Hematopoietic multipotent progenitor cell treated with erythropoietin and hydrocortisone succinate and interleukin-3 and kit ligand, for 15 days (in vitro differentiated cells): ENCODE data around the gene ARHGAP1.
"Not testable (repeated sequence)": the region's sequence is repeated elsewhere in the genome, so short reads cannot be mapped to it uniquely, and the experiment has no call there.

Source experiments
- DNase-seq: peaks from one replicate; pipeline ENCODE4 v3.0.0-alpha.2; 2015; ENCODE audit warnings: low spot score

ARHGAP1 gene

DNA sequence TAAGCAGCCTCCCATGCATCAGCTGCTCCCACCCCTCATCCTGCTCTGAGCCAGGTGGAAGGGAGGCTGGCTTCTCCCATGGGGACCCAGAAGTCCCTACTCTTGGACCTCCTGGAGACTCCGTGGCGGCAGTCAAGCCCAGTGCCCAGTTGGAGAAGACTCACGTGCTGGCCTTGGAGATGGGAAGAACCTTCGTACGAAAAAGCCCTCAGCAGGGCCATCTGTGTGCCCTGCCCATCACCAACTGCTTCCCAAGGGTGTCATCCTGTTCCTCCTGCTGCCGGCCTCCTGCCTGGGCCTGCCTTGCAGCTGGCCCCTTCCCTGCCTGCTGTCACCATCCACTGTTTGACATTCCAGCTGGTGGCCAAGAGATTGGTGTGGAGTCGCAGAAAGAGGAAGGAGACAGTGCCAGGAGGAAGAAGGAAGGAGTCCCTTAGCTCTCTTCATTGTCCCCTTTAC, 28.0 kb downstream of the ARHGAP1 start:
- no peak for DNase-seq

- no peak for DNase-seq
These were observed 28.5 kb downstream of the ARHGAP1 start for GRCh38 chr11:46671958-46672315.

DNA sequence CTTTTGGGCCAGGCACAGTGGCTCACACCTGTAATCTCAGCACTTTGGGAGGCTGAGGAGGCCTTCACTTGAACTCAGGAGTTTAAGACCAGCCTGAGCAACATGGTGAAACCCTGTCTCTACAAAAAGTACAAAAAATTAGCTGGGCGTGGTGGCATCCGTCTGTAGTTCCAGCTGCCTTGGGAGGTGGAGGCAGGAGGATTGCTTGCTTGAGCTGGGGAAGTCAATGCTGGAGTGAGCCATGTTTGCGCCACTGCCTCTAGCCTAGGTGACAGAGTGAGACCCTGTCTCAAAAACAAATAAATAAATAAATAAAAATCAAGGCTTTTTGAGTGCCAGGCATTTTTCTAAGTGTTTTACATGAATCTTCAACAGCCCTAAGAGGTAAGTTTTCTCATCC, 29.9 kb downstream of the ARHGAP1 start:
- DNase-seq: not testable (repeated sequence)

- peak; percentile 49 for DNase-seq
These were observed 30.7 kb downstream of the ARHGAP1 start for GRCh38 chr11:46669711-46670139.

DNA sequence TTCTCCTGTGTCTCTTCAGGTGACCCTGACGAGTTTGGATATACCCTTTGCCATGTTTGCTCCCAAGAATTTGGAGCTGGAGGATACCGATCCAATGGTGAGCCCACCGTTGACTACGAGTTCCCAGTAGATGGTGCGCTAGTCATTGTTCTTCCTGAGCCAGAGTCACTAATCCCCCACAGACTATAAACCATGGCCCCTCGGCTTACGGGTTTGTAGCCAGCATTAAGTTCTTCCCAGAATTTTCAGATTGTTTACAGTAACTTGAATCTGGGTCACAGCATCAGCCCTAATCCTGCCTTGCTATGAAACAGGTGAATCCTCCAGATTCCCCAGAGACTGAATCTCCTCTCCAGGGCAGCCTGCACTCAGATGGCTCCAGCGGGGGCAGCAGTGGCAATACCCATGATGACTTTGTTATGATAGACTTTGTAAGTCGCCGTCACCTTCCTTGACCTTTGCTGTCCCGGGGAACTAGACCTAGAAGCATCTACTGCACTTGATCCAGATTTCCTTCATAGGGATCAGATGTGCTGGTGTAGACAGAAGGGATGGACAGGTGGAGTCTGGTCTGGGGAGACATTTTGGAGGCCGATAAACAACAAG, 31.8 kb downstream of the ARHGAP1 start:
- no peak for DNase-seq

DNA sequence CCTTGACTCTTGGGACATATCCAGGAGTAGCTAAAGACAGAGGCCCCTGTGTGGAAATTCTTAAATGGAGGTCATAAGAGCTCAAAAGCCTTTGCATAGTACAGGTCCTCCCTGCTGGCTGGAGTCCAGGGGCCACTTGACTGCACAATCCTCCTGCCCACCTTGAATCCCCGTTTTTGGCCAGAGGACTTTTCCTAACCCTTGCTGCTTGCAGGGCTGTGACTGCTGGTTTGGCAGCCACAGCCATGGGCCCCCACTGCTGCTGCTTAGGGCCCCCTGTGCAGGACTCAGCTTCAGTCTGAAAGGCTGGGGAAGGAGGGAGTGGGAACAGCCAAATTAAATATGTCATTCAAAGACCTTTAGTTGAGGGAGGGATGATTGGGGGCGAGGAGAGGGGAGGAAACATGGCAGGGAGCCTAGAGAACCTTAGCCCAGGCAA, 33.4 kb downstream of the ARHGAP1 start:
- DNase-seq: no peak

GRCh38 chr11:46666516-46666915, 33.9 kb downstream of the ARHGAP1 start:
- no peak for DNase-seq

GRCh38 chr11:46665356-46665755, 35.1 kb downstream of the ARHGAP1 start:
- no peak for DNase-seq

- DNase-seq: peak; percentile 16
These were observed 35.8 kb downstream of the ARHGAP1 start for GRCh38 chr11:46664612-46665011.

GRCh38 chr11:46663277-46663940, 37.0 kb downstream of the ARHGAP1 start:
- DNase-seq: no peak

GRCh38 chr11:46662366-46662765, 38.1 kb downstream of the ARHGAP1 start:
- DNase-seq: peak; percentile 14

- DNase-seq: no peak
These were observed 38.6 kb downstream of the ARHGAP1 start for GRCh38 chr11:46661836-46662235.

- DNase-seq: no peak
These were observed 40.5 kb downstream of the ARHGAP1 start for GRCh38 chr11:46659908-46660307.

GRCh38 chr11:46658259-46658658, 42.2 kb downstream of the ARHGAP1 start:
- no peak for DNase-seq

DNA sequence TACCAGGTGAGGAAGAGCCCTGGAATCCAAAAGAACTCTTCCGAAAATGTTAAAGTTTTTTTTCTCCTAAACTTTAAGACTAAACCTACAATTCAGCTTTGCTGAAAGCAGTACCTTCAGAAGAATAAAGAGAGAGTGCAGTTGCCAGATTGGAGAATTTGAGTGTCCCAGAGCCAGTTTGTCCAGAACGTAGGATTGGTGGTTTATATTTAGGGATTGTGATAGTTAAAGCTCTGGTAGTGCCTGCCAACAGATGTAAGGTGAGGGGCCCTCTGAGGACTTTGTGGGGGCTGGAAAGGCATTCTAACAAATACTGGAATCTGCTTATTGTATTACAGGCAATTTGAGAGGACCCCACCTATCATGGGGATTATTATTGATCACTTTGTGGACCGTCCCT, 43.2 kb downstream of the ARHGAP1 start:
- no peak for DNase-seq

- DNase-seq: no peak
These were observed 44.8 kb downstream of the ARHGAP1 start for GRCh38 chr11:46655631-46656030.

DNA sequence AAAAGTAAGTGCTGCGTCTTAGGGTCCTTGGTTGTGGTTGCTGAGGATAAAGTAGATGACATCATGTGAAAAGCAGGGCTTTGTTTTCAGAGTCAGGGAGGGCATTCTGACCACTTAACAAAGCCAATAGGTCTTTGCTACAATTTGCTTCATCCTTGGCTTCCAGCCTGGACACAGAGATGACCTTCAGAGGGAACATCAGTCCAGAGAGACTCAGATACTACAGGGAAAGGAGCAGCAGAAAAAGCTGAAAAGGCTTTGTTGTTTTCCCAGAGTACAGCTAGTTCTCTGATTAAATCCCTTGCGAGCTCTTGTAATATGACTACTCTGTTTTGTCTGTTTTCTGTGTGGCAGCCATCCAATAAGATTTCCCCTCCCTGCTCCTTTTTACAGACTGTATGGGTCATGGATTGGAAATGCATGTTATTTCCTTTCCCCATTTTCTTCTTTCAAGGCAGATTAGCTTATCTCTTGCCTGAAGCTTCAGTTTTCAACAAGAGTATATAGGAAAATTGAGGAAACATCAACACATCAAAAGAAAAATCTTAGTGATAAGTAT, 51.2 kb downstream of the ARHGAP1 start:
- DNase-seq: no peak

DNA sequence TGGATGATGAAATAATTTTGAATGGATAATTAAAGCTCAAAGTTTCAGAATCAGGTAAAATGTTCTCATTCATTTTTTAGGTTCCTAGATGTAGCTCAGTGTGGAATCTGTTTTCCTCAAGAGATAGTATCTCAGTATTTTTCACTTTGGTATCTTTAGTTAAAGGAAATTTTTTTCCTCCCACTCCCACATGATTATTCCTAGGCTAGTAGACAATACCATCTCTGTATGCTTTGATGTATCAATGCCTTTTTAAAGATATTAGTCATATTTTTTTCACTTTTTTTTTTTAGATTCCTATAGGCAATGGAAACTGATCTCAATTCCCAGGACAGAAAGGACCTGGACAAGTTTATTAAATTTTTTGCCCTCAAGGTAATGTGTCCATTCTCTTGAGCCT, 56.4 kb downstream of the ARHGAP1 start:
- no peak for DNase-seq

DNA sequence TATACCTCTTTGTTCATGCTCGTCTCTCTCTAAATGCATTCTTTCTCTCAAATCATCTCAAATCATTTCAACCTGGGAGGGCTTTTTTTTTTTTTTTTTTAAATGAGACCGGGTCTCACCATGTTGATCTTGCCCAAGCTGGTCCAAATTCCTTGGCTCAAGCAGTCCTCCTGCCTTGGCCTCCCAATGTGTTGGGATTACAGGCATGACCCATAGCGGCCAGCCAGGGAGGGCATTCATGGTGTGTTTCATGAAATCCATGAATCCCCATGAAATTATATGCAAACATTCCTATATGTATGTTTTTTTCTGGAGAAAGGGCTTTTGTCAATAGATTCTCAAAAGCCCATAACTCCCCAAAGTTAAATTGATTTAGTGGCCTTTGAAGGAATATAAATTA, 56.9 kb downstream of the ARHGAP1 start:
- DNase-seq: no peak

DNA sequence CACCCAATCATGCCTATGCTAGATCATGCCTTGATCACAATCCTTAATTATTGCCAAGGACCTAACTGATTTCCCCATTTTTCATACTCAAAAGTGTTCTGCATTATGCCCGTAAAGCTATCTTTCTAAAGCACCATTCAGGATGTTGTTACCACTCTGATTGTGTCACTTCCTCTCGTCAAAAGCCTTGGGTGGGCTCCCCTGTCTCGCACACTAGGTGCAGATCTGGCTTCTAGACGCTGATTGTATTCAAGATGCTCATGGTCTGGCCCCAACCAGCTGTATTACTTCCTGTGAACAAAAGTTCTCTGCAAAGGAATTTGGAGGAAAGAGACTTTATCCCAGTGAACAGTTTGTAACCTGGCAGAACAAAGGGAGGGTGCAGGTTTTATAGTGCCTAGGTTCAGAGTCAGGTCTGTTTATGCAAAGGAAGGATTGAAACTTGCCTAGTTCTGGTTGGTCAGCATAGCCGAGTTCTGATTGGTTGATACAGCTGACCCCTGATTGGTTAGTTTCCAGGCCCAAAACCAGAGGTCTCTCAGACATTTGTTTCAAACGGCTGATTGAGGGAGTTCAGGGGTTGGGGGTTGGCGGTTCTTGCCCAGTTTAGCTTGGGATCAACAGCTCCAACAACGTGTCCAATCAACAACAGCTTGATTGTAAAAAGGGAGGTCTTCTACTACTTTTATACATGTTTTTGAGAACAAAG, 57.6 kb downstream of the ARHGAP1 start:
- DNase-seq: no peak

- DNase-seq: no peak
These were observed 58.8 kb downstream of the ARHGAP1 start for GRCh38 chr11:46641639-46642038.

GRCh38 chr11:46640036-46640788, 60.2 kb downstream of the ARHGAP1 start:
- DNase-seq: no peak
